ENCODE data around the gene CD27. TPM values are rescaled to one million over a fixed set of nuclear protein-coding genes. Genes with fewer than 3 reads are reported as not detected.
A peak's percentile ranks its signal among the peaks of the same experiment; 100 is the strongest.

Gene CD27
- total and polyA plus RNA-seq, 2 of the 13 experiments (the other 11 are each of a cell fraction or from before 2014, with no cell fraction given) = 0.12 TPM; not detected in 1

- no TSS peak for BruUV-seq (replicated peaks)
- ATAC-seq = no peak
- intact Hi-C loops (cut with micrococcal nuclease; ENCODE audit: unreplicated experiment) (loop anchor here (5.0 kb wide), 2 partner anchors 83 to 137 kb away; partner anchors contain the start of gene IFFO1), in situ Hi-C loops (cut with HindIII; ENCODE audit: extremely low pct_ligation_motif_present, low pct_unique_long_range_greater_than_20kb) (loop anchor here (5.0 to 10.0 kb wide), 2 partner anchors 42 to 114 kb away; partner anchors contain the start of gene GAPDH)
- Histone ChIP-seq H3K9me3 (ENCODE audit: low read length) (no peaks in the 10 kb centered on the region), H3K4me1 (ENCODE audit: insufficient read depth, low read length) (peaks cover 50% of the 10 kb centered on the region), H4K20me1 (ENCODE audit: insufficient read depth, low read length) (no peaks in the 10 kb centered on the region), H3K4me2 (ENCODE audit: low read depth, low read length) (no peak overlapping the region; the same call in 1 of the 2 replicates), H3K27ac (ENCODE audit: extremely low read length, insufficient read depth, low read length) (no peak overlapping the region), H3K9ac (ENCODE audit: insufficient read depth, low read depth, low read length) (no peak overlapping the region), H3K27me3 (ENCODE audit: control insufficient read depth in 1 of 2, insufficient read depth in 2 of 2, low read length in 2 of 2) (peaks cover 0 to 2% of the 10 kb centered on the region in 2 experiments; a peak in 2 of 5 replicates), H2AFZ (ENCODE audit: low read length) (no peak overlapping the region), H3K4me3 (replicated peaks in 1 of 3; ENCODE audit: insufficient read depth in 1 of 3, low read depth in 2 of 3, low read length in 3 of 3) (no peak overlapping the region), H3K36me3 (replicated peaks in 1 of 2; ENCODE audit: control insufficient read depth in 1 of 2, insufficient read depth in 2 of 2, low read length in 2 of 2) (no peaks in the 10 kb centered on the region), H3K79me2 (ENCODE audit: insufficient read depth, low read length) (no peaks in the 10 kb centered on the region)
- no peak for FAIRE-seq
- TF ChIP-seq ZBTB39 (CRISPR knock-in tag; IDR thresholded peaks at IDR 0.05) = no peak
- no peak for TF ChIP-seq MED8 (CRISPR knock-in tag; IDR thresholded peaks at IDR 0.05; ENCODE audit: insufficient replicate concordance)
- peak; percentile 93 for TF ChIP-seq ZNF7 (CRISPR knock-in tag; IDR thresholded peaks at IDR 0.05)
- no peak for TF ChIP-seq KAT2B (IDR thresholded peaks at IDR 0.05; ENCODE audit: borderline replicate concordance, low read depth, low read length)
- 5% methylated on average over 4 of the region's 4 CpGs for WGBS (ENCODE audit: low lambda C conversion rate)
- ChIA-PET CTCF (ENCODE audit: low intra/inter-chr PET ratio, low total read pairs) (no interaction called here), POLR2A (interaction anchor here (0.6 to 1.4 kb wide), 4 partner anchors 37 to 114 kb away, joined by 3 to 6 read pairs (median 4); partner anchors contain the start of genes GAPDH, LTBR and VAMP1)
- DNase-seq (ENCODE audit: low spot score) = no peak
These were observed 24.4 kb upstream of the CD27 start for GRCh38 chr12:6420364-6420763.
